Natural killer cell (primary cell): ENCODE results near the gene FAM209A. TPM values are rescaled to one million over a fixed set of nuclear protein-coding genes. Genes with fewer than 3 reads are reported as not detected.
A peak's percentile ranks its signal among the peaks of the same experiment; 100 is the strongest.

Experiments
- ATAC-seq, 3 donors: fragments of 150-1000 bp in 2 of 3; fragments of 200-7000 bp in 1 of 3; cut with Tn5 transposase; 1 replicate in 1 of 3; 2 replicates in 2 of 3; pipeline ENCODE4 v1.10.0; 2021; ENCODE audit warnings: mild to moderate bottlenecking in 2 of 3, moderate library complexity in 2 of 3
- DNase-seq, 2 donors: peaks; one replicate each; pipeline versions ENCODE4 v3.0.0 to v3.0.0-alpha.2; 2013 to 2021; ENCODE audit warnings: mixed read lengths in 1 of 2
- H3K27ac ChIP-seq: one replicate; pipeline ENCODE4 v1.5.1; 2013; ENCODE audit warnings: mild to moderate bottlenecking, low read length
- H3K27me3 ChIP-seq: one replicate; pipeline ENCODE4 v1.6.1; 2013; ENCODE audit warnings: low read length; ENCODE audit not compliant: control insufficient read depth, insufficient read depth
- H3K36me3 ChIP-seq: one replicate; pipeline ENCODE4 v1.6.1; 2013; ENCODE audit warnings: low read length; ENCODE audit not compliant: control insufficient read depth, insufficient read depth
- H3K4me1 ChIP-seq: one replicate; pipeline ENCODE4 v1.6.1; 2013; ENCODE audit warnings: low read length; ENCODE audit not compliant: control insufficient read depth, insufficient read depth
- H3K4me3 ChIP-seq: one replicate; pipeline ENCODE4 v1.5.1; 2013; ENCODE audit warnings: low read length
- H3K9me3 ChIP-seq: one replicate; pipeline ENCODE4 v1.6.1; 2013; ENCODE audit warnings: low read length; ENCODE audit not compliant: control insufficient read depth, insufficient read depth
- H3K27ac Mint-ChIP-seq, 2 donors: one replicate each; pipeline ENCODE4 v1.8.0; 2022; ENCODE audit warnings: mild to moderate bottlenecking in 2 of 2, mixed read lengths in 2 of 2, moderate library complexity in 1 of 2
- H3K27me3 Mint-ChIP-seq, 2 donors: one replicate each; pipeline ENCODE4 v1.8.0; 2022; ENCODE audit warnings: low read depth in 2 of 2, mixed read lengths in 2 of 2
- H3K36me3 Mint-ChIP-seq: one replicate; pipeline ENCODE4 v1.8.0; 2022; ENCODE audit warnings: mixed read lengths
- H3K4me1 Mint-ChIP-seq, 2 donors: one replicate each; pipeline ENCODE4 v1.8.0; 2022; ENCODE audit warnings: mixed read lengths in 2 of 2
- H3K4me3 Mint-ChIP-seq: one replicate; pipeline ENCODE4 v1.8.0; 2022; ENCODE audit warnings: mild to moderate bottlenecking, moderate library complexity, mixed read lengths
- H3K9me3 Mint-ChIP-seq, 2 donors: one replicate each; pipeline ENCODE4 v1.8.0; 2022; ENCODE audit warnings: mixed read lengths in 2 of 2
- WGBS: methylation state at CpG from one replicate; pipeline ENCODE4 v1.1.7; 2013; ENCODE audit warnings: missing lambda C conversion rate; ENCODE audit not compliant: insufficient coverage; 5-methylcytosine and 5-hydroxymethylcytosine counted together
- intact Hi-C: fragments of 100-400 bp; cut with micrococcal nuclease; formaldehyde crosslinking; loops from one replicate; pipeline ENCODE4 v1.14.2; 2022
- total RNA-seq, 4 donors: library from RNA; stranded (reverse); fragments of 120-200 nt in 1 of 4; gene quantifications; one replicate each; pipeline versions ENCODE4 v1.2.3 to v1.2.4, GENCODE V29; 2013 to 2022
- TF ChIP-seq, protein P1 (sequence below): fragments of 200-600 bp; IDR thresholded peaks from one replicate; pipeline ENCODE4 v1.8.0; 2022; ENCODE audit warnings: antibody characterized with exemption

FAM209A gene
- total RNA-seq, 3 donors from 2014 or later (not counting 1 experiment from before 2014, with no cell fraction given): 4.0 to 5.6 (median 5.4) TPM

DNA sequence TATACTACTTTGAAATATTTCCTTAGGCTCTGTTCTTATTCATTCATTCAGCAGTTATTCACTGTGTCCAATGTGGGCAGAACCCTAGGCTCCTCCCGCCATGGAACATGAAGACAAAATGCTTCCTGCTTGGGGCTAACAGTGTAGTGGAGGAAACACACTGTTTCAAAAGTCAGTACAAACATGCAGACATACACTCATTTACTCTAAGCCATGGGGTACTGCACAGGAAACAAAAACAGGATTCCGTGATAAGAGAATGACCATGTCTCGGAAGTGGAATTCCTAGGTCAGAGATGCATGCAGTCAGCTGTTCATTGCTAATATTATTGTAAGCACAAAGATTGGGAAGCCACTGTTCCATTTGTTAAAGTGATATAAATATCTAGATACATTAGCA, 18.4 kb upstream of the FAM209A start:
- Mint-ChIP-seq H3K36me3 (no peaks in the 10 kb centered on the region), H3K9me3 (no peaks in the 10 kb centered on the region), H3K27ac (no peak overlapping the region), H3K4me1 (peaks cover 32 to 38% of the 10 kb centered on the region in 2 donors), H3K4me3 (no peak overlapping the region), H3K27me3 (no peaks in the 10 kb centered on the region)
- TF ChIP-seq, protein P1, sequence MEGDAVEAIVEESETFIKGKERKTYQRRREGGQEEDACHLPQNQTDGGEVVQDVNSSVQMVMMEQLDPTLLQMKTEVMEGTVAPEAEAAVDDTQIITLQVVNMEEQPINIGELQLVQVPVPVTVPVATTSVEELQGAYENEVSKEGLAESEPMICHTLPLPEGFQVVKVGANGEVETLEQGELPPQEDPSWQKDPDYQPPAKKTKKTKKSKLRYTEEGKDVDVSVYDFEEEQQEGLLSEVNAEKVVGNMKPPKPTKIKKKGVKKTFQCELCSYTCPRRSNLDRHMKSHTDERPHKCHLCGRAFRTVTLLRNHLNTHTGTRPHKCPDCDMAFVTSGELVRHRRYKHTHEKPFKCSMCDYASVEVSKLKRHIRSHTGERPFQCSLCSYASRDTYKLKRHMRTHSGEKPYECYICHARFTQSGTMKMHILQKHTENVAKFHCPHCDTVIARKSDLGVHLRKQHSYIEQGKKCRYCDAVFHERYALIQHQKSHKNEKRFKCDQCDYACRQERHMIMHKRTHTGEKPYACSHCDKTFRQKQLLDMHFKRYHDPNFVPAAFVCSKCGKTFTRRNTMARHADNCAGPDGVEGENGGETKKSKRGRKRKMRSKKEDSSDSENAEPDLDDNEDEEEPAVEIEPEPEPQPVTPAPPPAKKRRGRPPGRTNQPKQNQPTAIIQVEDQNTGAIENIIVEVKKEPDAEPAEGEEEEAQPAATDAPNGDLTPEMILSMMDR: no peak
- no peaks in the 10 kb centered on the region for H3K27me3 ChIP-seq
- intact Hi-C loops: no loop called here
- DNase-seq: no peak
- WGBS: 100% methylated on average over 2 of the region's 3 CpGs
- no peak overlapping the region for H3K27ac ChIP-seq
- H3K36me3 ChIP-seq: peaks cover 3% of the 10 kb centered on the region
- no peaks in the 10 kb centered on the region for H3K4me1 ChIP-seq
- H3K4me3 ChIP-seq: no peak overlapping the region
- H3K9me3 ChIP-seq: no peaks in the 10 kb centered on the region
- ATAC-seq: no peak

- TF ChIP-seq, protein P1: no peak
- intact Hi-C loops: no loop called here
- Histone ChIP-seq H3K4me1 (no peaks in the 10 kb centered on the region), H3K27ac (no peak overlapping the region), H3K9me3 (no peaks in the 10 kb centered on the region), H3K4me3 (no peak overlapping the region), H3K36me3 (peaks cover 23% of the 10 kb centered on the region), H3K27me3 (no peaks in the 10 kb centered on the region)
- no peak for DNase-seq
- H3K27ac Mint-ChIP-seq: peak overlapping the region in 1 of 2 donors; percentile 18
- H3K4me1 Mint-ChIP-seq: peaks cover 16 to 27% of the 10 kb centered on the region in 2 donors
- 95% methylated on average over 10 of the region's 10 CpGs for WGBS
- no peaks in the 10 kb centered on the region for H3K27me3 Mint-ChIP-seq
- no peaks in the 10 kb centered on the region for H3K36me3 Mint-ChIP-seq
- no peaks in the 10 kb centered on the region for H3K9me3 Mint-ChIP-seq
- ATAC-seq: no peak
- H3K4me3 Mint-ChIP-seq: no peak overlapping the region
Measured at GRCh38 chr20:56511926-56512325, 12.6 kb upstream of the FAM209A start.

DNA sequence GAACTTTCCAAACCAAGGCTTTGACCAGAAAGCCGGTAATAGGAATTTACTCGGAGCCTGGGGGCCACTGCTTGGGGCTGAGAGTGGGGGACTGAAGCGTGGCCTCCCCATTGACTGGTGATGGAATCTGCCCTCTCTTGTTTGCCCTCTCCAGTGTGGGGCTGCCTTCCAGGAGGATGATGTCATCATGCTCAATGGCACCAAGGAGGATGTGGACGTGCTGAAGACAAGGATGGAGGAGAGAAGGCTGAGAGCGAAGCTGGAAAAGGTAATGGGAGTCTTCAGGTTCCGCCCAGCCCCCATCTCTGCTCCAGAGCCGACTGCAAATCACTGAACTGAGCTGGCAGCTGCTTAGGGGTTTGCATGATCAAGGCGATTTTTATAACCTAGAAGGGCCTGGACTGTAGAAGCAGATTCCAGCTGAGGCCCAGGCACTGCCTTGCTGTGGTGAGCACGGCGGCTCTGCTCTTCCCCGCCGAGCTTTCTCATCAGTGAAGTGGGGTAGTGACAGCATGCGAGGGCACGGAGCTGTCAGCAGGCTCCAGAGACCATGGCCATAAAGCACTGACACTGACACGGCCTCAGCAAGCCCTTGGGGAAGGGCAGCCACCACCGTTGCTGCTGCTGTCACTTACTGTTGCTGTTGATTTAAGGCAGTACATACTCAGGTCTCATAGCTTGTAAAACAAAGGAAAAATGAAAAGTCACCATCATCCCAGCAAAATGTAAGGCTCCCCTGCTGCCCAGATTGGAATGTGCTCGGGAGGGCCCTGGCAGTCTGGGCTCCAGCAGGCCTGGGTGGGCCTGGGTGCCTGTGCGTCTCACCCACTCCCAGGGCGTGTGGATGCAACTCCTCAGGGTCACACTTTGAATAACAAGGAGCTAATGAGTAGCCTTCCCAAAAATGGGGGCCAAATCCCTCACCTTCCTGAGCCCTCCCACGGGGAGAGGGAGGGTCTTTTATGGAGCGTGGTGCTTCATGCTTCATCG, 11.1 kb upstream of the FAM209A start:
- Mint-ChIP-seq H3K36me3 (peaks cover 12% of the 10 kb centered on the region), H3K4me1 (peaks cover 7 to 16% of the 10 kb centered on the region in 2 donors), H3K27ac (peak overlapping the region in 1 of 2 donors; percentile 24), H3K9me3 (no peaks in the 10 kb centered on the region), H3K27me3 (no peaks in the 10 kb centered on the region), H3K4me3 (no peak overlapping the region)
- no peak for DNase-seq
- Histone ChIP-seq H3K4me3 (no peak overlapping the region), H3K4me1 (no peaks in the 10 kb centered on the region), H3K9me3 (no peaks in the 10 kb centered on the region), H3K36me3 (peaks cover 38% of the 10 kb centered on the region), H3K27me3 (no peaks in the 10 kb centered on the region), H3K27ac (no peak overlapping the region)
- intact Hi-C loops: no loop called here
- ATAC-seq: no peak
- TF ChIP-seq, protein P1: no peak
- 99% methylated on average over 22 of the region's 22 CpGs for WGBS
